Right lobe of liver (tissue), 4 donors: ENCODE measurements around the gene BEST1.

Experiments used
- POLR2A ChIP-seq: fragments of 450-650 bp; IDR thresholded peaks from one replicate; pipeline ENCODE4 v1.6.1; 2017; ENCODE audit warnings: antibody characterized with exemption, mild to moderate bottlenecking
- TF ChIP-seq, protein P1 (sequence below), 4 donors: fragments of 200-600 bp in 3 of 4; fragments of 450-650 bp in 1 of 4; IDR thresholded peaks; one replicate each; pipeline versions ENCODE4 v1.5.1 to v1.8.0; 2016 to 2022; ENCODE audit warnings: antibody characterized with exemption in 4 of 4, mild to moderate bottlenecking in 2 of 4
- donor health status: DM: no; HTN: no; CAD: no.
- donor health status: DM: no; HTN: no; CAD: no.
- donor health status: DM: no; HTN: yes; CAD: no.

GRCh38 chr11:61918938-61919704 is 31.0 kb upstream of the BEST1 start:
- TF ChIP-seq, protein P1, sequence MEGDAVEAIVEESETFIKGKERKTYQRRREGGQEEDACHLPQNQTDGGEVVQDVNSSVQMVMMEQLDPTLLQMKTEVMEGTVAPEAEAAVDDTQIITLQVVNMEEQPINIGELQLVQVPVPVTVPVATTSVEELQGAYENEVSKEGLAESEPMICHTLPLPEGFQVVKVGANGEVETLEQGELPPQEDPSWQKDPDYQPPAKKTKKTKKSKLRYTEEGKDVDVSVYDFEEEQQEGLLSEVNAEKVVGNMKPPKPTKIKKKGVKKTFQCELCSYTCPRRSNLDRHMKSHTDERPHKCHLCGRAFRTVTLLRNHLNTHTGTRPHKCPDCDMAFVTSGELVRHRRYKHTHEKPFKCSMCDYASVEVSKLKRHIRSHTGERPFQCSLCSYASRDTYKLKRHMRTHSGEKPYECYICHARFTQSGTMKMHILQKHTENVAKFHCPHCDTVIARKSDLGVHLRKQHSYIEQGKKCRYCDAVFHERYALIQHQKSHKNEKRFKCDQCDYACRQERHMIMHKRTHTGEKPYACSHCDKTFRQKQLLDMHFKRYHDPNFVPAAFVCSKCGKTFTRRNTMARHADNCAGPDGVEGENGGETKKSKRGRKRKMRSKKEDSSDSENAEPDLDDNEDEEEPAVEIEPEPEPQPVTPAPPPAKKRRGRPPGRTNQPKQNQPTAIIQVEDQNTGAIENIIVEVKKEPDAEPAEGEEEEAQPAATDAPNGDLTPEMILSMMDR (IDR thresholded peaks at IDR 0.05) = no peak
- no peak for TF ChIP-seq POLR2A
